Stomach (tissue), 4 donors: Measurements from ENCODE around the gene AP1M1.

Experiments used
- POLR2A ChIP-seq, 4 donors: fragments of 450-650 bp; IDR thresholded peaks; one replicate each; pipeline ENCODE4 v1.6.1; 2016; ENCODE audit warnings: antibody characterized with exemption in 4 of 4, control low read depth in 2 of 4, mild to moderate bottlenecking in 1 of 4, moderate library complexity in 1 of 4
- POLR2AphosphoS5 ChIP-seq, 3 donors: sonication (generic); formaldehyde crosslinking; IDR thresholded peaks; one replicate each; pipeline ENCODE4 v1.6.1; 2016; ENCODE audit warnings: antibody characterized with exemption in 3 of 3
- TF ChIP-seq, protein P1 (sequence below), 7 experiments: fragments of 450-650 bp in 4 of 7; fragments of 200-600 bp in 3 of 7; sonication (generic) in 3 of 7; IDR thresholded peaks; one replicate each; pipeline ENCODE4 v1.5.1; 2016 to 2019; ENCODE audit warnings: antibody characterized with exemption in 7 of 7, control low read depth in 2 of 7, mild to moderate bottlenecking in 1 of 7

DNA sequence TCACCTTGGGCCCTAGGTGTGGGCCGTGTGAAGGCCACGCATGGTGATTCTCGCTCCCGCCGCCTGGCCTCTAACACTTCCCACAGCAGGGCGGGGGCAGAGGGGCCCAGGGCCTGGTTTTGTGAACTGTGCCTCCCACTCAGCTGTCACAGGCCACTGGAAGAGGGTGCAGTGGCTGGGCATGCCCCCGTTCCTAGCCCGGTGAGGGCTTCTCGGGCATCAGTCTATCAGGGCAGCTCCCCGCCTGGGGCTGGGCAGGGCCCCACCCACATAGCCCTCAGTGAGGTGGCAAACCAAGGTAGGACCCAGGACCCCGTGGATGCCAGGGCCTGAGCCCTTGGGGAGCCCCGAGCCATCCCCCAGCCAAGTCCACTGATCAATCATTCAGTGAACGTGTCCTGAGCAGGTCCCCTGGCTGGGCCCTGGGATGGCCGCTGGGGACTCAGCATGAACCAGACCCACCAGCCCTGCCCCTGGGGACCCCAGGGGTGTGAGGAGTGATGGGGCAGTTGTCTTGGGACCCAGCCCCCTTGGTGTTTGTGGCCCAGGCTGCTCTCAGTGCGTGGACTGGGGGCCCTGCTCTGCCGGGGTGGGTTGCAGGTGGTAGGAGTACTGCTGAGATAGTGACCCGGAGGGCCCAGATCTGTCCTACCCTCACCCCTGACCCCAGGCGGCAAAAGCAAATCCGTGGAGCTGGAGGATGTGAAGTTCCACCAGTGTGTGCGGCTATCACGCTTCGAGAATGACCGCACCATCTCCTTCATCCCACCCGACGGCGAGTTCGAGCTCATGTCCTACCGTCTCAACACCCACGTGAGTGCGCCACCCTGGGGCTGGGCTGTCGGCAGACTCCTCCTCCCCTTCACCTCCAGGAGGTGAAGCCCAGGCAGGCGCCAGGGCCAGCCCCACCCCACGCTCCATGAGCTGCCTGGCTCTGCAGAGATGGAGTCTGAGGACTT, 29.4 kb downstream of the AP1M1 start:
- TF ChIP-seq POLR2A (IDR thresholded peaks at IDR 0.05) (no peak), POLR2AphosphoS5 (IDR thresholded peaks at IDR 0.05) (no peak)
- TF ChIP-seq, protein P1, sequence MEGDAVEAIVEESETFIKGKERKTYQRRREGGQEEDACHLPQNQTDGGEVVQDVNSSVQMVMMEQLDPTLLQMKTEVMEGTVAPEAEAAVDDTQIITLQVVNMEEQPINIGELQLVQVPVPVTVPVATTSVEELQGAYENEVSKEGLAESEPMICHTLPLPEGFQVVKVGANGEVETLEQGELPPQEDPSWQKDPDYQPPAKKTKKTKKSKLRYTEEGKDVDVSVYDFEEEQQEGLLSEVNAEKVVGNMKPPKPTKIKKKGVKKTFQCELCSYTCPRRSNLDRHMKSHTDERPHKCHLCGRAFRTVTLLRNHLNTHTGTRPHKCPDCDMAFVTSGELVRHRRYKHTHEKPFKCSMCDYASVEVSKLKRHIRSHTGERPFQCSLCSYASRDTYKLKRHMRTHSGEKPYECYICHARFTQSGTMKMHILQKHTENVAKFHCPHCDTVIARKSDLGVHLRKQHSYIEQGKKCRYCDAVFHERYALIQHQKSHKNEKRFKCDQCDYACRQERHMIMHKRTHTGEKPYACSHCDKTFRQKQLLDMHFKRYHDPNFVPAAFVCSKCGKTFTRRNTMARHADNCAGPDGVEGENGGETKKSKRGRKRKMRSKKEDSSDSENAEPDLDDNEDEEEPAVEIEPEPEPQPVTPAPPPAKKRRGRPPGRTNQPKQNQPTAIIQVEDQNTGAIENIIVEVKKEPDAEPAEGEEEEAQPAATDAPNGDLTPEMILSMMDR (IDR thresholded peaks at IDR 0.05), result no peak
